GM18507 (cell line): ENCODE results near the gene CMTM4.
"Not testable (repeated sequence)": the region's sequence is repeated elsewhere in the genome, so short reads cannot be mapped to it uniquely, and the experiment has no call there.

ENCODE experiments used
- DNase-seq: peaks from one replicate; pipeline ENCODE4 v3.0.0; 2011; ENCODE audit warnings: low read depth; ENCODE audit not compliant: insufficient read length; ENCODE audit errors: extremely low spot score
- FAIRE-seq: peaks from 2 replicates; lab custom pipeline; 2011; peaks lifted over from hg19 to GRCh38; lab: Jason Lieb, UNC

Gene CMTM4

DNA sequence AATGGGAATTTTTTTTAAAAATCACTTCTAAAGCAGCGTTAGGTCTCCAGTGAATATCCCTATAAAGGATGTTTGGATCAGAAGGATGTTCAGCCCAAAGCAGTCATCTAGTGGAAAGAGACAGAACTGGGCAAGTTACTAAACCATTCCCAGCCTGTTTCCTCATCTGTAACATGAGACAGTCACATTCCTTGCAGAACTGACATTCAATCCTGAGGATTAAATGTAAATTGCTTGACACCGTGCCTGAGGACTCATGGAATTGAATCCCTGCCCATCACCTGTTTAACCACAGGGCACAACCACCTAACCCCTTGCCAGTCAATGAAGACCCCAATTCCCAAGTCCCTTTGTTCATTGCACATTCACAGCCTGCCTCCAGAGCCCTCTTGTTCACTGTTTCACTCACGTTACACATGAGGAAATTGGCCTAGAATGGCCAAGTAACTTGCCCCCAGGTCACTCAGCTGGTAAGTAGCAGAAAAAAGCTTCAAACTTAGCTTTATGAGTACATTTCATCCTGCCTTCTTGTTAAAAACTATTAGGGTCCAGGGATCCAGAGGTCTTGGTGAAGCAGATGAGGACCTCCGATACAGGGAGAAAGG lies 115.8 kb downstream of the CMTM4 start:
- DNase-seq (no peak), FAIRE-seq (no peak)

DNA sequence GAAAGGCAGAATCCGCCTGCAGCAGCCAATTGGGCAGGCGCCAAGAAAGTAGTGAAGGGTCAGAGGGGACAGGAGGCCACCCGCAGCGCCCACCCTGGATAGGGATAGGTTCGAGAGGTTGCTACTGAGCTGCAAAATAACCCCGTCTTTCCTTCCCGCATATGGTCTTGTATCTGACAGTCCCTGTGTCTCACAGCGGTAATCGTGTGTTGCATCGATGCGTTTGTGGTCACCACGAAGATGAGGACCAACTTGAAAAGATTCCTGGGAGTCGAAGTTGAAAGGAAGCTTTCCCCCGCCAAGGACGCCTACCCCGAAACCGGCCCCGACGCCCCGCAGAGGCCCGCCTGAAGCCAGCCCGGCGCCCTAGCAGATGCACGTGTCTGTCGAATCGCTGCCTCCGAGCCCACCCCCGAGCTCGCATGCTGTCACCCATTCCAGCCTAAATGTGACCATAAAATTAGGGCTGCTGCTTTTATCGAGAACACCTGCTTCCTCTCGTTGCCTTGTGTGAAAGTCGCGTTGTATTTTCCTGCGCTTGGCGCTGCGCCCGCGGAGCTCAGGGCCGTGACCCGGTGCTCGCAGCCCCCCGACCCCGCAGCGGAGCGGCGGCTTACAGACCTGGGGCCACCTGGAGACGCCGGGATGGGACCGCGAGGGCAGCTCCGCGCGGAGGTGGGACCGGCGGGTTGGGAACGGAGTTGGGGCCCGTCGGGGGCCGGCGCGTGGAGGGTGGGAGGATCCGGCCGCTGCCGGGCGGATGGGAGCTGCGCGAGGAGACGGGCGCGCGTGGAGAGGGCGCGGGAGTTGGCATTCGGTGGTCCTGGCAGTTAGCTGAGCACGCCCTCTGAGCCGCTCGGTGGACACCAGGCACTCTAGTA lies 117.7 kb downstream of the CMTM4 start, which contains the start of gene CMTM2:
Gene CMTM2, plus strand, starts transcription at position 813 of the 881 bp plus-strand sequence. CDS start 145 bp downstream, outside the sequence.
- FAIRE-seq (no peak), DNase-seq (no peak)

DNA sequence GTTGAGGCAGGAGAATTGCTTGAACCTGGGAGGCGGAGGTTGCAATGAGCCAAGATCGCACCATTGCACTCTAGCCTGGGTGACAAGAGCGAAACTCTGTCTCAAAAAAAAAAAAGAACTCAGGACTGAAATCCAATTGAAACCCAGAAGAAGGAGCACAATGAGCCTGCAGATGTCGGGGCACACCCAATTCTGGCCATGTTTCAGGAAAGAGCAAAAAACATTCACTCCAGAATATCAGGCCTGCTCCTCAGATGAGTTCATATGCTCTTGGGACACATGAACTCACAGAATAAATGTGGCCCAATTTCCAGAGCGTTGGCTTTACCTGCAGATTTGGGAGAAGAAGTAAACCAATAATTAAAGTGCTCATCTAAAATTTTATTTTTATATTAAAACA lies 120.2 kb downstream of the CMTM4 start:
- DNase-seq (no peak), FAIRE-seq (no peak)

DNA sequence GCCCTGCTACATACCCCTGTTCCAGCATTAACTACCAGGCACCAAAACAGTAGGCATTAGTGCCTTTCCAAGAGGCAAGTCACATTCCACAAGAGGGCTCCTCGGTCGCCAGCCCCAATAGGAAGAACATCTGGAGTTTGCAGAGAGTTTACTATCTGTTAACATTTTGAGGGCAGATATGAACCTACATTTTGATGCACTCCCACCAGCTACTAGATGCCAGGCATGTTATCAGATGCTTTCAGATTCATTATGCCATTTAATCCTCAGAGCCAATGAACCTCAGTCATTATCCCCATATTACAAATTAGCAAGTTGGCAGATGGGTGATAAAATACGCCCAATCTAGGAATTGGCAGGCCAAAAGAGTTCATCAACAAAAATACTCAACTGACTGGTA lies 121.5 kb downstream of the CMTM4 start:
- DNase-seq (no peak), FAIRE-seq (no peak)

DNA sequence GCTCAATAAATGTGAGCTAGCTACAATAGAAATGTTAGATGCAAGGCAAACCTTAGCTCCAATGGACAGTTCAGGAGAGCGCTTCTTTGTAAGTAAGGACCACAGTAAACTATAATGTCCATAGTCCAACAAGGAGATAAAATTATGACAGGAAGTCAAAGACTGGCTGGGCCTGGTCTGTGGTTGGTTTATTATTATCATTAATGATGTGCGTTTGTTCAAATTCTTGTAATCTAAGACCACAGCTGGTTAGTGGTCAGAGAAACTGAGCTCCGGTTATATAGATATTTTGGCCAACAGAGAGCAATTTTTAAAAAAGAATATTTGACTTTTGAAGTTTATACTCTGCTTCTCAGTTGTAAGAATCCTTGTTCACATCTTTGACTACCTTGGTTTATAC lies 122.0 kb downstream of the CMTM4 start:
- FAIRE-seq (no peak), DNase-seq (no peak)

DNA sequence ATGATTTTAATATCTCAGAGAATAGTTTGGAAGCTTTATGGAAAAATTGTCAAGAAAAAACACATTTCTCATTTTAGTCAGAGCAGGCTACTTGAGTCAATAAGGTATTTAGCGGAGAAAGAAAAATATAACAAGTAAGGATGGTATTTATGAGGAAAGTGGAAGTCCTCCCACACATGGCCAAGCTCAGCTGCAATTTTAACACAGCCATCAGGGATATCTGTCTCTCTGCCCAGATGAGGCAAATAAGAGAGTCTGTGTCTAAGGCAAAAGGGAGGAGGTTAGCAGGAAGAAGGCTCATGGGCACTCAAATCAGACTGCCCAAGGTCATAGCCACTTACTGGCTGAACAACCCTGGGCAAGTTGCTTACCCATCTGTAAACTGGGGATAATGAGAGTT lies 122.5 kb downstream of the CMTM4 start:
- FAIRE-seq (no peak), DNase-seq (no peak)

DNA sequence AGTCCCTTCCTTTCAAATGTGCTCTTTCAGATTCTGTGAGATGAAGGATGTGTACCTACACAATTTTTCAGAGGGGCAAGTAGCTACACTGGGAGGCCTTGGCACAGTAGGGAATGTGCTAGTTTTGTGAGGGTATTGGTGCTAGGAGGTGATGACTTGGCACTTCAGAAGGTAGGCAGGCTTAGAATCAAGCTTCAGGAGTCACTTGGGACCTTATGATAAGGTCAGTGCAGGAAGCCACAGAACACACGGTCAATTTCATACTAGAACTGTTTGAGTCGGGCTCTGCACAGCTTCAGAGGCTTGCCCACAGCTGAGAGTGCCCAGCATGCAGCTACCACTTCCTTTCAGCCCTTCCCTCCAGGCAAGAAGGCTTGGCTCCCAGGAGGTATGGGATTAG lies 124.2 kb downstream of the CMTM4 start:
- FAIRE-seq: no peak
- no peak for DNase-seq

DNA sequence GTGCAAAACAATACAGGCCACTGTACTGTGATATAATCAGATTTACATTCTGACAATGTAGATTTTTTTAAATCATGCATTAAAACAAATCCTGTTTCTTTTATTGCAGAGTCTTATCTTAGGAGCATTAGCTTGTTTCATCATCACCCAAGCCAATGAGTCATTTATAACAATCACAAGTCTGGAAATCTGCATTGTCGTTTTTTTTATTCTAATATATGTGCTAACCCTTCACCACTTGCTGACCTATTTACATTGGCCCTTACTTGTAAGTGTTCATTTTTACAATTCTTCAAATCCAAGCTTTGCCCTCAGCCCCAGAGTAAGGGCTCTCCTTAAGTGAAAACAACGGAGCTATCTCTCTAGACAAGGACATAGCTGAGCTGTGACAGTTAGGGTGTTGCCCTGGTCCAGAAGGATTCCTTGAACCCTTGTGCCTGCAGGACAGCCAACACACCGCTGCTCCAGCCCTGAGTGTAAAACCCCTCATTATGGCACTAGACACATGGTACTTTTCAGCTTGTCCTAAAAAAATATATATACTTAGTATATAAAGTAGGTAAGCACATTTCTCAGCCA lies 126.6 kb downstream of the CMTM4 start:
- FAIRE-seq: no peak
- no peak for DNase-seq

DNA sequence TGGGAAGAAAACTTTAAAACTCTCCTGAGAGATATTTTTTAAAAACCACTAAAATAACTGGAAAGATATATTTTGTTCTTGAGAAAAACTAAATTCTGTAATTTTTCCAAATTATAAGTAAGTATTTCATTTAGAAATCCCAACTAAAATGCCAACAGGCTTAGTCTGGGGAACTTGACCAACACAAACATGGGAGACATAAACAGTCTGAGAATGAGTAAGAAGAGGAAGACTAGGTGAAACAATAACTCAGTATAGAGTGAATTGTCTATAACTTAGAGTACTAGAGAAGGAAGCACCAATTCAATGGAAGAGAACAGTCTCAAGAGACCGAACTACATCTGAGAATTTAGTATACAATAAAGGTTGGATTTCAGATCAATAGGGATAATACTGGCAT lies 127.4 kb downstream of the CMTM4 start:
- FAIRE-seq: no peak
- no peak for DNase-seq

DNA sequence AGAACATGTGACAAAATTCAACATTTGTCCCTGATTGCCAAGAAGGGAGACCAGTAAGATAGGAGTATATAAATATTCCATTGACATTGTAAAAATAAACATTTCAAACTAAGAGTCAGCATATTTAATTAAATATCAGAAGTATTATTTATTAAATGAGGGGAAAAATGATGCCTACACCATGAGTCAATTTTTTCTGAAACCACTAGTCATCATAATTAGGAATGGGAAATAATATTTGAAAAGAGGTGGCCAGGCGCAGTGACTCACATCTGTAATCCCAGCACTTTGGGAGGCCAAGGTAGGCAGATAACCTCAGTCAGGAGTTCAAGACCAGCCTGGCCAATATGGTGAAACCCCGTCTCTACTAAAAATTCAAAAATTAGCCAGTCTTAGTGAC lies 128.2 kb downstream of the CMTM4 start:
- FAIRE-seq: no peak

DNA sequence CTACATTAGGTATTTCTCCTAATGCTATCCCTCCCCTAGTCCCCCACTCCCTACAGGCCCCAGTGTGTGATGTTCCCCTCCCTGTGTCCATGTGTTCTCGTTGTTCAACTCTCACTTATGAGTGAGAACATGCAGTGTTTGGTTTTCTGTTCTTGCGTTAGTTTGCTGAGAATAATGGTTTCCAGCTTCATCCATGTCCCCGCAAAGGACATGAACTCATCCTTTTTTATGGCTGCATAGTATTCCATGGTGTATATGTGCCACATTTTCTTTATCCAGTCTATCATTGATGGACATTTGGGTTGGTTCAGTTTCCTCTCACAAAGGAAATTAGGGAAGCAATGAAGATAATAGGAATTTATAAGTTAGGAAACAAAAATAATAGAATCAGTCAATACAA lies 129.3 kb downstream of the CMTM4 start:
- not testable (repeated sequence) for FAIRE-seq, DNase-seq

More for the DNA sequence above, 128.2 kb downstream of the CMTM4 start:
- no peak for DNase-seq

DNA sequence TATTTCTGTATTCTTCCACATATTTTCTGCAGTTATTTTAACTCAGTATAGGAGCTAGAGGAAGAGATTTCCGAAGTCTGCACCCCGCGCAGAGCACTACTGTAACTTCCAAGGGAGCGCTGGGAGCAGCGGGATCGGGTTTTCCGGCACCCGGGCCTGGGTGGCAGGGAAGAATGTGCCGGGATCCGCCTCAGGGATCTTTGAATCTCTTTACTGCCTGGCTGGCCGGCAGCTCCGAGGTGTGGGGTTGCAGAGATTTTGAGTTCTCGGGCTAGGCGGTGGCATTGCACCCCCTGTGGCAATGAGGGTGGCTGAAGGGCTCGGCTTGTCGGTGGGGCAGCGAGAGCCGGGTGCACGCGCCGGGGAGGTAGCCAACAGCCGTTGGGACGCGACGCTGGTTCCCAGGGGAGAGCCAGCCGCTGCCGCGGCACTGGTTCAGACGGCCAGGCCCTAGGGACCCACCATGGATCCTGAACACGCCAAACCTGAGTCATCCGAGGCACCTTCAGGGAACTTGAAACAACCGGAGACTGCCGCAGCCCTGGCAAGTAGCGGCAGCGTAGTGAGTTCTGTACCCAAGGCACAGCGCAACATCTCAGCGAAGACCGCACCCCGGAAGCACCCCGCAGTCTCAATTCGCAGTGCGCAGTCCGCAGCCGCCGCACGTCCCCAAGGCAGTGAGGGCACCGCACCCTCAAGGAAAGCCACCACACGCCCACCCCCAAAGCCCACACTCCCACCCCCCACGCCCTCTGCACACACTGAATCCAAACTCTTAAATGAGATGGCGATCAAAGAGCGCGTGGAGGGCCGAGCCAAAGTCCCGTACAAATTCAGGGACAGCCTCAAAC lies 130.3 kb downstream of the CMTM4 start, which contains the start of gene CMTM1:
Gene CMTM1, plus strand, starts transcription at position 389 of the 851 bp plus-strand sequence. Its CDS starts 75 bp downstream, at position 464.
- no peak for FAIRE-seq

More for the DNA sequence above, 130.3 kb downstream of the CMTM4 start, which contains the start of gene CMTM1:
- no peak for DNase-seq
